ENCODE results near the gene LRP1B. TPM values are rescaled to one million over a fixed set of nuclear protein-coding genes. Genes with fewer than 3 reads are reported as not detected.

Gene LRP1B
- total RNA-seq, 3 donors from 2014 or later: 2.3 to 29.8 (median 21.8) TPM

GRCh38 chr2:140842110-140842509, 1288.7 kb downstream of the LRP1B start:
- H3K27me3 ChIP-seq: no peaks in the 10 kb centered on the region
- H3K9me3 ChIP-seq: no peaks in the 10 kb centered on the region
- TF ChIP-seq POLR2A (IDR thresholded peaks at IDR 0.05) (no peak), CTCF (IDR thresholded peaks at IDR 0.05) (no peak), POLR2AphosphoS5 (IDR thresholded peaks at IDR 0.05) (no peak)
- H3K4me3 ChIP-seq: no peak overlapping the region
- H3K4me1 ChIP-seq: no peaks in the 10 kb centered on the region
- no peak overlapping the region for H3K27ac ChIP-seq
- H3K36me3 ChIP-seq: no peaks in the 10 kb centered on the region
- intact Hi-C loops (cut with DNase I; ENCODE audit: low total_unique reads): no loop called here
- no peak for DNase-seq (ENCODE audit: low spot score in 2 of 2)

GRCh38 chr2:140841141-140841540, 1289.7 kb downstream of the LRP1B start:
- TF ChIP-seq CTCF (IDR thresholded peaks at IDR 0.05) (no peak), POLR2A (IDR thresholded peaks at IDR 0.05) (no peak), POLR2AphosphoS5 (IDR thresholded peaks at IDR 0.05) (no peak)
- H3K27me3 ChIP-seq: no peaks in the 10 kb centered on the region
- intact Hi-C loops (cut with DNase I; ENCODE audit: low total_unique reads): no loop called here
- H3K4me1 ChIP-seq: no peaks in the 10 kb centered on the region
- H3K9me3 ChIP-seq: no peaks in the 10 kb centered on the region
- H3K36me3 ChIP-seq: no peaks in the 10 kb centered on the region
- no peak overlapping the region for H3K4me3 ChIP-seq
- no peak for DNase-seq (ENCODE audit: low spot score in 2 of 2)
- no peak overlapping the region for H3K27ac ChIP-seq

- Histone ChIP-seq H3K4me1 (no peaks in the 10 kb centered on the region), H3K27ac (no peak overlapping the region), H3K27me3 (no peaks in the 10 kb centered on the region), H3K4me3 (no peak overlapping the region), H3K9me3 (peaks cover 0 to 8% of the 10 kb centered on the region in 2 donors), H3K36me3 (no peaks in the 10 kb centered on the region)
- no peak for DNase-seq (ENCODE audit: low spot score in 2 of 2)
- intact Hi-C loops (cut with DNase I; ENCODE audit: low total_unique reads): no loop called here
- no peak for TF ChIP-seq POLR2AphosphoS5 (IDR thresholded peaks at IDR 0.05)
- no peak for TF ChIP-seq CTCF (IDR thresholded peaks at IDR 0.05)
- TF ChIP-seq POLR2A (IDR thresholded peaks at IDR 0.05): no peak
Measured at GRCh38 chr2:140836826-140837225, 1294.0 kb downstream of the LRP1B start.

GRCh38 chr2:140835079-140835478, 1295.7 kb downstream of the LRP1B start:
- no peak for DNase-seq (ENCODE audit: low spot score in 2 of 2)
- peaks cover 0 to 8% of the 10 kb centered on the region in 2 donors for H3K9me3 ChIP-seq
- no peaks in the 10 kb centered on the region for H3K27me3 ChIP-seq
- no peak overlapping the region for H3K27ac ChIP-seq
- H3K4me1 ChIP-seq: no peaks in the 10 kb centered on the region
- no peak for TF ChIP-seq POLR2AphosphoS5 (IDR thresholded peaks at IDR 0.05)
- no peak for TF ChIP-seq CTCF (IDR thresholded peaks at IDR 0.05)
- TF ChIP-seq POLR2A (IDR thresholded peaks at IDR 0.05): no peak
- intact Hi-C loops (cut with DNase I; ENCODE audit: low total_unique reads): no loop called here
- no peak overlapping the region for H3K4me3 ChIP-seq
- H3K36me3 ChIP-seq: no peaks in the 10 kb centered on the region

GRCh38 chr2:140814141-140814540, 1316.7 kb downstream of the LRP1B start:
- H3K27ac ChIP-seq: no peak overlapping the region
- no peaks in the 10 kb centered on the region for H3K9me3 ChIP-seq
- intact Hi-C loops (cut with DNase I; ENCODE audit: low total_unique reads): no loop called here
- H3K4me3 ChIP-seq: no peak overlapping the region
- TF ChIP-seq POLR2A (IDR thresholded peaks at IDR 0.05) (no peak), POLR2AphosphoS5 (IDR thresholded peaks at IDR 0.05) (no peak)
- DNase-seq (ENCODE audit: low spot score in 2 of 2): no peak
- no peaks in the 10 kb centered on the region for H3K36me3 ChIP-seq
- H3K4me1 ChIP-seq: no peaks in the 10 kb centered on the region
- H3K27me3 ChIP-seq: no peaks in the 10 kb centered on the region

- Histone ChIP-seq H3K27me3 (no peaks in the 10 kb centered on the region), H3K9me3 (no peaks in the 10 kb centered on the region), H3K4me1 (no peaks in the 10 kb centered on the region), H3K36me3 (no peaks in the 10 kb centered on the region), H3K27ac (no peak overlapping the region), H3K4me3 (no peak overlapping the region)
- no peak for DNase-seq (ENCODE audit: low spot score in 2 of 2)
- TF ChIP-seq CTCF (IDR thresholded peaks at IDR 0.05): no peak
- TF ChIP-seq POLR2AphosphoS5 (IDR thresholded peaks at IDR 0.05): no peak
- no peak for TF ChIP-seq POLR2A (IDR thresholded peaks at IDR 0.05)
- intact Hi-C loops (cut with DNase I; ENCODE audit: low total_unique reads): no loop called here
Measured at GRCh38 chr2:140808820-140809219, 1322.0 kb downstream of the LRP1B start.

Data from breast epithelium (tissue), 4 donors.